ENCODE measurements around the gene BMX.

The BMX gene

GRCh38 chrX:15567886-15568616, 67.4 kb downstream of the BMX start:
- no peak for TF ChIP-seq CTCF (IDR thresholded peaks at IDR 0.05)
- no peak overlapping the region for H3K4me2 ChIP-seq (ENCODE audit: low read length)
- H3K27ac ChIP-seq, result no peak overlapping the region
- H3K36me3 ChIP-seq (ENCODE audit: control insufficient read depth, insufficient read depth, low read length), result no peaks in the 10 kb centered on the region
- H3K4me3 ChIP-seq (ENCODE audit: low read depth, low read length), result no peak overlapping the region
- no peak overlapping the region for H3K9ac ChIP-seq
- no peaks in the 10 kb centered on the region for H3K79me2 ChIP-seq
- no peaks in the 10 kb centered on the region for H3K27me3 ChIP-seq (ENCODE audit: control insufficient read depth, insufficient read depth, low read length)
- no peak overlapping the region for H2AFZ ChIP-seq
- no peaks in the 10 kb centered on the region for H3K4me1 ChIP-seq
- H3K9me3 ChIP-seq (ENCODE audit: control insufficient read depth, low read length), result no peaks in the 10 kb centered on the region

- Histone ChIP-seq H3K4me3 (ENCODE audit: low read depth, low read length) (no peak overlapping the region), H3K36me3 (ENCODE audit: control insufficient read depth, insufficient read depth, low read length) (no peaks in the 10 kb centered on the region), H3K9me3 (ENCODE audit: control insufficient read depth, low read length) (no peaks in the 10 kb centered on the region), H3K27me3 (ENCODE audit: control insufficient read depth, insufficient read depth, low read length) (no peaks in the 10 kb centered on the region), H3K79me2 (no peaks in the 10 kb centered on the region), H2AFZ (no peak overlapping the region), H3K9ac (no peak overlapping the region), H3K4me2 (ENCODE audit: low read length) (no peak overlapping the region), H3K4me1 (no peaks in the 10 kb centered on the region), H3K27ac (no peak overlapping the region)
- TF ChIP-seq CTCF (IDR thresholded peaks at IDR 0.05), result no peak
Measured at GRCh38 chrX:15570145-15570544, 69.5 kb downstream of the BMX start.

GRCh38 chrX:15574017-15574416, 73.4 kb downstream of the BMX start:
- H3K4me3 ChIP-seq (ENCODE audit: low read depth, low read length), result no peak overlapping the region
- H3K27ac ChIP-seq, result no peak overlapping the region
- no peaks in the 10 kb centered on the region for H3K36me3 ChIP-seq (ENCODE audit: control insufficient read depth, insufficient read depth, low read length)
- no peaks in the 10 kb centered on the region for H3K9me3 ChIP-seq (ENCODE audit: control insufficient read depth, low read length)
- H2AFZ ChIP-seq, result no peak overlapping the region
- no peaks in the 10 kb centered on the region for H3K27me3 ChIP-seq (ENCODE audit: control insufficient read depth, insufficient read depth, low read length)
- no peak overlapping the region for H3K9ac ChIP-seq
- no peaks in the 10 kb centered on the region for H3K79me2 ChIP-seq
- TF ChIP-seq CTCF (IDR thresholded peaks at IDR 0.05), result no peak
- no peak overlapping the region for H3K4me2 ChIP-seq (ENCODE audit: low read length)
- H3K4me1 ChIP-seq, result no peaks in the 10 kb centered on the region

- no peak overlapping the region for H3K4me2 ChIP-seq (ENCODE audit: low read length)
- H3K4me3 ChIP-seq (ENCODE audit: low read depth, low read length), result no peak overlapping the region
- no peak overlapping the region for H3K9ac ChIP-seq
- H3K27ac ChIP-seq, result no peak overlapping the region
- no peaks in the 10 kb centered on the region for H3K36me3 ChIP-seq (ENCODE audit: control insufficient read depth, insufficient read depth, low read length)
- H3K79me2 ChIP-seq, result no peaks in the 10 kb centered on the region
- no peaks in the 10 kb centered on the region for H3K27me3 ChIP-seq (ENCODE audit: control insufficient read depth, insufficient read depth, low read length)
- no peaks in the 10 kb centered on the region for H3K9me3 ChIP-seq (ENCODE audit: control insufficient read depth, low read length)
- no peak overlapping the region for H2AFZ ChIP-seq
- no peak for TF ChIP-seq CTCF (IDR thresholded peaks at IDR 0.05)
- H3K4me1 ChIP-seq, result no peaks in the 10 kb centered on the region
Measured at GRCh38 chrX:15576019-15576418, 75.4 kb downstream of the BMX start.
